DND-41 (cell line): ENCODE results near the gene FBXO39.
A peak's percentile ranks its signal among the peaks of the same experiment; 100 is the strongest.

ENCODE experiments used
- ATAC-seq: fragments of 200-7000 bp; cut with Tn5 transposase; 3 replicates; pipeline ENCODE4 v1.9.1; 2021; ENCODE audit warnings: low read depth; ENCODE audit not compliant: insufficient read depth
- DNase-seq: peaks from one replicate; pipeline ENCODE4 v3.0.0-alpha.2; 2020
- H2AFZ ChIP-seq: 2 replicates; pipeline ENCODE4 v1.6.0; 2012; ENCODE audit warnings: low read depth, low read length
- H3K27ac ChIP-seq: 2 replicates; pipeline ENCODE4 v1.5.1; 2012; ENCODE audit warnings: low read length, inconsistent platforms
- H3K27me3 ChIP-seq: fragments of 200-600 bp; sonication (generic); 2 replicates; pipeline ENCODE4 v1.6.0; 2012; ENCODE audit warnings: low read length, mild to moderate bottlenecking, inconsistent platforms; ENCODE audit not compliant: insufficient read depth, poor library complexity
- H3K36me3 ChIP-seq: 2 replicates; pipeline ENCODE4 v1.5.1; 2012; ENCODE audit warnings: low read length, inconsistent platforms; ENCODE audit not compliant: insufficient read depth
- H3K4me1 ChIP-seq: 2 replicates; pipeline ENCODE4 v1.5.1; 2012; ENCODE audit warnings: mild to moderate bottlenecking, low read length; ENCODE audit not compliant: insufficient read depth
- H3K4me2 ChIP-seq: 2 replicates; pipeline ENCODE4 v1.6.0; 2012; ENCODE audit warnings: mild to moderate bottlenecking, moderate library complexity, low read length, inconsistent platforms; ENCODE audit not compliant: insufficient read depth
- H3K4me3 ChIP-seq, 2 experiments: fragments of 200-600 bp in 1 of 2; shearing (Covaris generic) in 1 of 2; 2 replicates each; pipeline ENCODE4 v1.5.1; 2012 to 2016; ENCODE audit warnings: inconsistent platforms in 2 of 2, low read length in 2 of 2, mild to moderate bottlenecking in 2 of 2, low read depth in 1 of 2, moderate library complexity in 1 of 2
- H3K79me2 ChIP-seq: 2 replicates; pipeline ENCODE4 v1.6.0; 2012; ENCODE audit warnings: low read length, inconsistent platforms; ENCODE audit not compliant: insufficient read depth
- H3K9ac ChIP-seq: 2 replicates; pipeline ENCODE4 v1.6.0; 2012; ENCODE audit warnings: low read depth, mild to moderate bottlenecking, inconsistent platforms, low read length, moderate library complexity
- H3K9me3 ChIP-seq: 2 replicates; pipeline ENCODE4 v1.5.1; 2012; ENCODE audit warnings: low read length, moderate library complexity, mild to moderate bottlenecking, inconsistent platforms; ENCODE audit not compliant: insufficient read depth, severe bottlenecking
- H4K20me1 ChIP-seq: 2 replicates; pipeline ENCODE4 v1.6.0; 2012; ENCODE audit warnings: low read length; ENCODE audit not compliant: insufficient read depth
- CTCF ChIP-seq: IDR thresholded peaks from 2 replicates; pipeline ENCODE4 v1.5.1; 2012; ENCODE audit warnings: borderline replicate concordance, low read length, moderate library complexity, mild to moderate bottlenecking; ENCODE audit not compliant: poor library complexity, severe bottlenecking; ENCODE audit errors: extremely low read depth
- EZH2 ChIP-seq: IDR thresholded peaks from 3 replicates; pipeline ENCODE4 v1.6.1; 2012; ENCODE audit warnings: borderline replicate concordance, low read depth, mild to moderate bottlenecking, moderate library complexity, low read length, inconsistent platforms; ENCODE audit not compliant: severe bottlenecking

The FBXO39 gene

GRCh38 chr17:6749519-6749918 is 26.5 kb upstream of the FBXO39 start:
- H2AFZ ChIP-seq = no peak overlapping the region
- no peak for TF ChIP-seq EZH2
- peak; percentile 60 for TF ChIP-seq CTCF
- H3K9me3 ChIP-seq = no peaks in the 10 kb centered on the region
- H3K4me3 ChIP-seq = no peak overlapping the region
- ATAC-seq = peak; percentile 50; the same call in 1 of the 3 replicates
- no peaks in the 10 kb centered on the region for H3K27me3 ChIP-seq
- no peaks in the 10 kb centered on the region for H3K36me3 ChIP-seq
- H4K20me1 ChIP-seq = no peaks in the 10 kb centered on the region
- no peak overlapping the region for H3K9ac ChIP-seq
- H3K4me1 ChIP-seq = peaks cover 26% of the 10 kb centered on the region
- DNase-seq = peak; percentile 44
- no peak overlapping the region for H3K27ac ChIP-seq
- H3K4me2 ChIP-seq = no peak overlapping the region
- no peaks in the 10 kb centered on the region for H3K79me2 ChIP-seq

GRCh38 chr17:6752068-6752909 is 23.7 kb upstream of the FBXO39 start:
- peaks cover 4% of the 10 kb centered on the region for H3K79me2 ChIP-seq
- no peaks in the 10 kb centered on the region for H4K20me1 ChIP-seq
- no peak for TF ChIP-seq EZH2
- TF ChIP-seq CTCF = no peak
- no peak overlapping the region; the same call in 1 of the 2 replicates for H3K9ac ChIP-seq
- H3K4me1 ChIP-seq = peaks cover 50% of the 10 kb centered on the region
- H3K4me2 ChIP-seq = no peak overlapping the region
- no peak overlapping the region for H3K4me3 ChIP-seq
- peak overlapping the region; percentile 35; the same call in 1 of the 2 replicates for H2AFZ ChIP-seq
- peak; percentile 24 for DNase-seq
- ATAC-seq = no peak
- no peaks in the 10 kb centered on the region for H3K9me3 ChIP-seq
- no peaks in the 10 kb centered on the region for H3K27me3 ChIP-seq
- H3K36me3 ChIP-seq = no peaks in the 10 kb centered on the region
- H3K27ac ChIP-seq = peak overlapping the region; percentile 55

- no peaks in the 10 kb centered on the region for H3K27me3 ChIP-seq
- no peaks in the 10 kb centered on the region for H3K9me3 ChIP-seq
- peak overlapping the region; percentile 55 for H3K27ac ChIP-seq
- H3K4me2 ChIP-seq = peak overlapping the region; percentile 23
- H3K79me2 ChIP-seq = peaks cover 9% of the 10 kb centered on the region
- no peak for TF ChIP-seq EZH2
- DNase-seq (peak; percentile 72), ATAC-seq (peak; percentile 20; the same call in 2 of the 3 replicates)
- no peak overlapping the region for H3K4me3 ChIP-seq
- H3K4me1 ChIP-seq = peaks cover 57% of the 10 kb centered on the region
- no peak overlapping the region; the same call in 1 of the 2 replicates for H3K9ac ChIP-seq
- no peak overlapping the region for H2AFZ ChIP-seq
- no peaks in the 10 kb centered on the region for H4K20me1 ChIP-seq
- H3K36me3 ChIP-seq = peaks cover 2% of the 10 kb centered on the region
These were observed 23.0 kb upstream of the FBXO39 start for GRCh38 chr17:6753006-6753445.

- Histone ChIP-seq H3K79me2 (peaks cover 12% of the 10 kb centered on the region), H3K4me3 (peak overlapping the region in 1 of 2 experiments; percentile 10; a peak in 1 of 4 replicates), H2AFZ (no peak overlapping the region), H3K27ac (peak overlapping the region; percentile 56), H3K36me3 (peaks cover 7% of the 10 kb centered on the region), H4K20me1 (no peaks in the 10 kb centered on the region), H3K27me3 (no peaks in the 10 kb centered on the region), H3K9ac (no peak overlapping the region), H3K4me2 (peak overlapping the region; percentile 25), H3K9me3 (no peaks in the 10 kb centered on the region), H3K4me1 (peaks cover 60% of the 10 kb centered on the region)
- DNase-seq (no peak), ATAC-seq (no peak)
- TF ChIP-seq EZH2 (no peak), CTCF (no peak)
These were observed 22.5 kb upstream of the FBXO39 start for GRCh38 chr17:6753546-6753945.
